Measurements from ENCODE around the gene CAMTA1.

- no peak for TF ChIP-seq CTCF (IDR thresholded peaks at IDR 0.05)
- TF ChIP-seq REST (IDR thresholded peaks at IDR 0.05; ENCODE audit: insufficient read depth in 1 of 2, low read depth in 2 of 2, low read length in 1 of 2): no peak
- TF ChIP-seq SIN3A (IDR thresholded peaks at IDR 0.05; ENCODE audit: borderline replicate concordance, insufficient read depth, low read depth, low read length): no peak
- no peak for TF ChIP-seq POLR2AphosphoS5 (IDR thresholded peaks at IDR 0.05; ENCODE audit: low read depth, low read length)
- TF ChIP-seq TCF7L2 (IDR thresholded peaks at IDR 0.05; ENCODE audit: low read depth, low read length): no peak
Observed at GRCh38 chr1:7574121-7575040, 789.1 kb downstream of the CAMTA1 start.
